Neural progenitor cell (in vitro differentiated cells): ENCODE measurements around the gene SPSB4.

Experiments
- CTCF ChIP-seq: fragments of 200-600 bp; sonication (generic); IDR thresholded peaks from 2 replicates; pipeline ENCODE4 v1.5.1; 2017; ENCODE audit warnings: antibody characterized with exemption, mild to moderate bottlenecking
- EZH2 ChIP-seq: fragments of 200-600 bp; sonication (generic); IDR thresholded peaks from 2 replicates; pipeline ENCODE4 v1.6.1; 2017; ENCODE audit warnings: antibody characterized with exemption, mild to moderate bottlenecking, moderate library complexity

- TF ChIP-seq CTCF, result no peak
- no peak for TF ChIP-seq EZH2
Measured at GRCh38 chr3:141179983-141180382, 128.8 kb downstream of the SPSB4 start.
